ENCODE measurements around the gene NDUFB6. TPM values are rescaled to one million over a fixed set of nuclear protein-coding genes. Genes with fewer than 3 reads are reported as not detected.
A peak's percentile ranks its signal among the peaks of the same experiment; 100 is the strongest.

NDUFB6 gene
- total and polyA plus RNA-seq, 10 of the 15 experiments (the other 5 are each of a cell fraction or from before 2014, with no cell fraction given), result 26.3 to 269 (median 61.4) TPM

DNA sequence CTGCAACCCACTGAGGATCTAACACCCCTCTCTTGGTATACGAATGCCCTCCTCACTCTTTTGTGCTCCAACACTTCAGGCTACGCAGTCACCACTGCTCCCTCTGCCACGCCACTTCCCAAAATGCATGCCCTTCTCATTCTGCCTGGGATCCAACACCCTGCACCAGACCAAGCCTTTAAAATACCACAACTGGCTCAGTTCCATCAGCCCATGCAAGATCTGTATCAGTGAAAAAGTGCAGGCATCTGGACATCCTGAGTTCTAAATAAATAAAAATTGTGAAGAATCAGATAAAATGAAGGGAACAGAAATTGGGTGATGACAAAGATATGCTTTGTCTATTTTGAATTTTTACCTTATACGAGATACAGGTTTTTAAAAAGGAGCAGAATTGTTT is 2.7 kb downstream of the NDUFB6 start:
- H3K4me2 ChIP-seq (ENCODE audit: control insufficient read depth, insufficient read depth), result no peak overlapping the region
- H3K79me2 ChIP-seq (ENCODE audit: control insufficient read depth, insufficient read depth, low read length), result peaks cover 32% of the 10 kb centered on the region
- in situ Hi-C loops (cut with MboI) (no loop called here), intact Hi-C loops (cut with micrococcal nuclease; ENCODE audit: unreplicated experiment) (loop anchor here (5.0 kb wide), 1 partner anchor 138 kb away; no protein-coding TSS in a partner anchor)
- ChIA-PET CTCF (no interaction called here), SMC1A (ENCODE audit: uncharacterized antibody, unreplicated experiment) (no interaction called here), RAD21 (ENCODE audit: unreplicated experiment) (no interaction called here), POLR2A (no interaction called here)
- H2AFZ ChIP-seq (ENCODE audit: control insufficient read depth, low read depth, low read length), result no peak overlapping the region
- 94% methylated on average over 4 of the region's 4 CpGs for WGBS (ENCODE audit: insufficient coverage, insufficient replicate concordance, low lambda C conversion rate, missing lambda C conversion rate)
- no TSS peak for BruUV-seq (replicated peaks)
- no peaks in the 10 kb centered on the region for H4K20me1 ChIP-seq (ENCODE audit: control insufficient read depth, insufficient read depth)
- H3K27ac ChIP-seq (ENCODE audit: control insufficient read depth, insufficient read depth), result no peak overlapping the region
- no peaks in the 10 kb centered on the region; the same call in 1 of the 2 replicates for H3K4me1 ChIP-seq (ENCODE audit: control insufficient read depth, insufficient read depth, low read length)
- FAIRE-seq, result no peak
- TF ChIP-seq, protein P1, sequence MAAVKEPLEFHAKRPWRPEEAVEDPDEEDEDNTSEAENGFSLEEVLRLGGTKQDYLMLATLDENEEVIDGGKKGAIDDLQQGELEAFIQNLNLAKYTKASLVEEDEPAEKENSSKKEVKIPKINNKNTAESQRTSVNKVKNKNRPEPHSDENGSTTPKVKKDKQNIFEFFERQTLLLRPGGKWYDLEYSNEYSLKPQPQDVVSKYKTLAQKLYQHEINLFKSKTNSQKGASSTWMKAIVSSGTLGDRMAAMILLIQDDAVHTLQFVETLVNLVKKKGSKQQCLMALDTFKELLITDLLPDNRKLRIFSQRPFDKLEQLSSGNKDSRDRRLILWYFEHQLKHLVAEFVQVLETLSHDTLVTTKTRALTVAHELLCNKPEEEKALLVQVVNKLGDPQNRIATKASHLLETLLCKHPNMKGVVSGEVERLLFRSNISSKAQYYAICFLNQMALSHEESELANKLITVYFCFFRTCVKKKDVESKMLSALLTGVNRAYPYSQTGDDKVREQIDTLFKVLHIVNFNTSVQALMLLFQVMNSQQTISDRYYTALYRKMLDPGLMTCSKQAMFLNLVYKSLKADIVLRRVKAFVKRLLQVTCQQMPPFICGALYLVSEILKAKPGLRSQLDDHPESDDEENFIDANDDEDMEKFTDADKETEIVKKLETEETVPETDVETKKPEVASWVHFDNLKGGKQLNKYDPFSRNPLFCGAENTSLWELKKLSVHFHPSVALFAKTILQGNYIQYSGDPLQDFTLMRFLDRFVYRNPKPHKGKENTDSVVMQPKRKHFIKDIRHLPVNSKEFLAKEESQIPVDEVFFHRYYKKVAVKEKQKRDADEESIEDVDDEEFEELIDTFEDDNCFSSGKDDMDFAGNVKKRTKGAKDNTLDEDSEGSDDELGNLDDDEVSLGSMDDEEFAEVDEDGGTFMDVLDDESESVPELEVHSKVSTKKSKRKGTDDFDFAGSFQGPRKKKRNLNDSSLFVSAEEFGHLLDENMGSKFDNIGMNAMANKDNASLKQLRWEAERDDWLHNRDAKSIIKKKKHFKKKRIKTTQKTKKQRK (IDR thresholded peaks at IDR 0.05; ENCODE audit: low read depth, low read length), result no peak
- TF ChIP-seq SIX5 (IDR thresholded peaks at IDR 0.05; ENCODE audit: low read depth, low read length, severe bottlenecking) (no peak), BCL11A (IDR thresholded peaks at IDR 0.05; ENCODE audit: low read depth, low read length) (no peak), HCFC1 (IDR thresholded peaks at IDR 0.05; ENCODE audit: low read length) (no peak), SRF (IDR thresholded peaks at IDR 0.05; ENCODE audit: low read depth in 2 of 2, low read length in 2 of 2) (no peak), SMAD5 (IDR thresholded peaks at IDR 0.05; ENCODE audit: low read depth) (no peak)
- TF ChIP-seq, protein P2, sequence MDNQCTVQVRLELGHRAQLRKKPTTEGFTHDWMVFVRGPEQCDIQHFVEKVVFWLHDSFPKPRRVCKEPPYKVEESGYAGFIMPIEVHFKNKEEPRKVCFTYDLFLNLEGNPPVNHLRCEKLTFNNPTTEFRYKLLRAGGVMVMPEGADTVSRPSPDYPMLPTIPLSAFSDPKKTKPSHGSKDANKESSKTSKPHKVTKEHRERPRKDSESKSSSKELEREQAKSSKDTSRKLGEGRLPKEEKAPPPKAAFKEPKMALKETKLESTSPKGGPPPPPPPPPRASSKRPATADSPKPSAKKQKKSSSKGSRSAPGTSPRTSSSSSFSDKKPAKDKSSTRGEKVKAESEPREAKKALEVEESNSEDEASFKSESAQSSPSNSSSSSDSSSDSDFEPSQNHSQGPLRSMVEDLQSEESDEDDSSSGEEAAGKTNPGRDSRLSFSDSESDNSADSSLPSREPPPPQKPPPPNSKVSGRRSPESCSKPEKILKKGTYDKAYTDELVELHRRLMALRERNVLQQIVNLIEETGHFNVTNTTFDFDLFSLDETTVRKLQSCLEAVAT (IDR thresholded peaks at IDR 0.05), result no peak
- TF ChIP-seq, protein P3, sequence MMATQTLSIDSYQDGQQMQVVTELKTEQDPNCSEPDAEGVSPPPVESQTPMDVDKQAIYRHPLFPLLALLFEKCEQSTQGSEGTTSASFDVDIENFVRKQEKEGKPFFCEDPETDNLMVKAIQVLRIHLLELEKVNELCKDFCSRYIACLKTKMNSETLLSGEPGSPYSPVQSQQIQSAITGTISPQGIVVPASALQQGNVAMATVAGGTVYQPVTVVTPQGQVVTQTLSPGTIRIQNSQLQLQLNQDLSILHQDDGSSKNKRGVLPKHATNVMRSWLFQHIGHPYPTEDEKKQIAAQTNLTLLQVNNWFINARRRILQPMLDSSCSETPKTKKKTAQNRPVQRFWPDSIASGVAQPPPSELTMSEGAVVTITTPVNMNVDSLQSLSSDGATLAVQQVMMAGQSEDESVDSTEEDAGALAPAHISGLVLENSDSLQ (IDR thresholded peaks at IDR 0.05), result no peak
- TF ChIP-seq, protein P4, sequence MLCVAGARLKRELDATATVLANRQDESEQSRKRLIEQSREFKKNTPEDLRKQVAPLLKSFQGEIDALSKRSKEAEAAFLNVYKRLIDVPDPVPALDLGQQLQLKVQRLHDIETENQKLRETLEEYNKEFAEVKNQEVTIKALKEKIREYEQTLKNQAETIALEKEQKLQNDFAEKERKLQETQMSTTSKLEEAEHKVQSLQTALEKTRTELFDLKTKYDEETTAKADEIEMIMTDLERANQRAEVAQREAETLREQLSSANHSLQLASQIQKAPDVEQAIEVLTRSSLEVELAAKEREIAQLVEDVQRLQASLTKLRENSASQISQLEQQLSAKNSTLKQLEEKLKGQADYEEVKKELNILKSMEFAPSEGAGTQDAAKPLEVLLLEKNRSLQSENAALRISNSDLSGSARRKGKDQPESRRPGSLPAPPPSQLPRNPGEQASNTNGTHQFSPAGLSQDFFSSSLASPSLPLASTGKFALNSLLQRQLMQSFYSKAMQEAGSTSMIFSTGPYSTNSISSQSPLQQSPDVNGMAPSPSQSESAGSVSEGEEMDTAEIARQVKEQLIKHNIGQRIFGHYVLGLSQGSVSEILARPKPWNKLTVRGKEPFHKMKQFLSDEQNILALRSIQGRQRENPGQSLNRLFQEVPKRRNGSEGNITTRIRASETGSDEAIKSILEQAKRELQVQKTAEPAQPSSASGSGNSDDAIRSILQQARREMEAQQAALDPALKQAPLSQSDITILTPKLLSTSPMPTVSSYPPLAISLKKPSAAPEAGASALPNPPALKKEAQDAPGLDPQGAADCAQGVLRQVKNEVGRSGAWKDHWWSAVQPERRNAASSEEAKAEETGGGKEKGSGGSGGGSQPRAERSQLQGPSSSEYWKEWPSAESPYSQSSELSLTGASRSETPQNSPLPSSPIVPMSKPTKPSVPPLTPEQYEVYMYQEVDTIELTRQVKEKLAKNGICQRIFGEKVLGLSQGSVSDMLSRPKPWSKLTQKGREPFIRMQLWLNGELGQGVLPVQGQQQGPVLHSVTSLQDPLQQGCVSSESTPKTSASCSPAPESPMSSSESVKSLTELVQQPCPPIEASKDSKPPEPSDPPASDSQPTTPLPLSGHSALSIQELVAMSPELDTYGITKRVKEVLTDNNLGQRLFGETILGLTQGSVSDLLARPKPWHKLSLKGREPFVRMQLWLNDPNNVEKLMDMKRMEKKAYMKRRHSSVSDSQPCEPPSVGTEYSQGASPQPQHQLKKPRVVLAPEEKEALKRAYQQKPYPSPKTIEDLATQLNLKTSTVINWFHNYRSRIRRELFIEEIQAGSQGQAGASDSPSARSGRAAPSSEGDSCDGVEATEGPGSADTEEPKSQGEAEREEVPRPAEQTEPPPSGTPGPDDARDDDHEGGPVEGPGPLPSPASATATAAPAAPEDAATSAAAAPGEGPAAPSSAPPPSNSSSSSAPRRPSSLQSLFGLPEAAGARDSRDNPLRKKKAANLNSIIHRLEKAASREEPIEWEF (IDR thresholded peaks at IDR 0.05; ENCODE audit: insufficient replicate concordance, low read depth, low read length), result no peak
- TF ChIP-seq, protein P5, sequence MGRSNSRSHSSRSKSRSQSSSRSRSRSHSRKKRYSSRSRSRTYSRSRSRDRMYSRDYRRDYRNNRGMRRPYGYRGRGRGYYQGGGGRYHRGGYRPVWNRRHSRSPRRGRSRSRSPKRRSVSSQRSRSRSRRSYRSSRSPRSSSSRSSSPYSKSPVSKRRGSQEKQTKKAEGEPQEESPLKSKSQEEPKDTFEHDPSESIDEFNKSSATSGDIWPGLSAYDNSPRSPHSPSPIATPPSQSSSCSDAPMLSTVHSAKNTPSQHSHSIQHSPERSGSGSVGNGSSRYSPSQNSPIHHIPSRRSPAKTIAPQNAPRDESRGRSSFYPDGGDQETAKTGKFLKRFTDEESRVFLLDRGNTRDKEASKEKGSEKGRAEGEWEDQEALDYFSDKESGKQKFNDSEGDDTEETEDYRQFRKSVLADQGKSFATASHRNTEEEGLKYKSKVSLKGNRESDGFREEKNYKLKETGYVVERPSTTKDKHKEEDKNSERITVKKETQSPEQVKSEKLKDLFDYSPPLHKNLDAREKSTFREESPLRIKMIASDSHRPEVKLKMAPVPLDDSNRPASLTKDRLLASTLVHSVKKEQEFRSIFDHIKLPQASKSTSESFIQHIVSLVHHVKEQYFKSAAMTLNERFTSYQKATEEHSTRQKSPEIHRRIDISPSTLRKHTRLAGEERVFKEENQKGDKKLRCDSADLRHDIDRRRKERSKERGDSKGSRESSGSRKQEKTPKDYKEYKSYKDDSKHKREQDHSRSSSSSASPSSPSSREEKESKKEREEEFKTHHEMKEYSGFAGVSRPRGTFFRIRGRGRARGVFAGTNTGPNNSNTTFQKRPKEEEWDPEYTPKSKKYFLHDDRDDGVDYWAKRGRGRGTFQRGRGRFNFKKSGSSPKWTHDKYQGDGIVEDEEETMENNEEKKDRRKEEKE (IDR thresholded peaks at IDR 0.05), result no peak
- no peaks in the 10 kb centered on the region for H3K9me3 ChIP-seq (replicated peaks; ENCODE audit: control insufficient read depth, insufficient read depth, low read length)
- no peak for ATAC-seq
- DNase-seq (ENCODE audit: low read depth, low spot score), result no peak
- H3K9ac ChIP-seq (ENCODE audit: control insufficient read depth, insufficient read depth, low read length), result no peak overlapping the region; the same call in 1 of the 2 replicates
- H3K27me3 ChIP-seq (replicated peaks in 1 of 2; ENCODE audit: control insufficient read depth in 2 of 2, insufficient read depth in 2 of 2, low read length in 1 of 2), result no peaks in the 10 kb centered on the region
- H3K36me3 ChIP-seq (ENCODE audit: control insufficient read depth in 2 of 2, insufficient read depth in 2 of 2, low read length in 1 of 2), result peaks cover 7 to 9% of the 10 kb centered on the region in 2 experiments; a peak in 3 of 4 replicates
- peak overlapping the region; percentile 20; the same call in 1 of the 2 replicates for H3K4me3 ChIP-seq

All from GM12878 (cell line).